Measurements from ENCODE around the gene COG4.

COG4 gene

GRCh38 chr16:70472786-70473433 lies 50.4 kb downstream of the COG4 start:
- TF ChIP-seq POLR2AphosphoS5 (IDR thresholded peaks at IDR 0.05; ENCODE audit: borderline replicate concordance, low read depth, low read length), result no peak
- TF ChIP-seq EZH2 (IDR thresholded peaks at IDR 0.05), result no peak
- TF ChIP-seq FOXP2 (optimal IDR thresholded peaks at IDR 0.05; ENCODE audit: control extremely low read depth, extremely low read length, insufficient read depth), result no peak
- no peak for DNase-seq (ENCODE audit: low read depth, low spot score)
- Histone ChIP-seq H3K9me3 (ENCODE audit: low read depth, low read length) (no peaks in the 10 kb centered on the region), H3K4me3 (no peak overlapping the region), H3K27ac (no peak overlapping the region), H3K9ac (ENCODE audit: insufficient read length) (no peak overlapping the region), H3K36me3 (ENCODE audit: insufficient read depth, low read length) (no peaks in the 10 kb centered on the region)

GRCh38 chr16:70470927-70471341 lies 52.4 kb downstream of the COG4 start:
- H3K9ac ChIP-seq (ENCODE audit: insufficient read length), result no peak overlapping the region

GRCh38 chr16:70470141-70470926 lies 53.0 kb downstream of the COG4 start:
- Histone ChIP-seq H3K27ac (no peak overlapping the region), H3K36me3 (ENCODE audit: insufficient read depth, low read length) (no peaks in the 10 kb centered on the region), H3K9me3 (ENCODE audit: low read depth, low read length) (no peaks in the 10 kb centered on the region), H3K4me3 (no peak overlapping the region), H3K9ac (ENCODE audit: insufficient read length) (no peak overlapping the region)
- no peak for DNase-seq (ENCODE audit: low read depth, low spot score)
- TF ChIP-seq EZH2 (IDR thresholded peaks at IDR 0.05) (no peak), POLR2AphosphoS5 (IDR thresholded peaks at IDR 0.05; ENCODE audit: borderline replicate concordance, low read depth, low read length) (no peak), FOXP2 (optimal IDR thresholded peaks at IDR 0.05; ENCODE audit: control extremely low read depth, extremely low read length, insufficient read depth) (no peak)

More at GRCh38 chr16:70470927-70471341, 52.4 kb downstream of the COG4 start:
- DNase-seq (ENCODE audit: low read depth, low spot score), result no peak
- no peak overlapping the region for H3K4me3 ChIP-seq
- H3K9me3 ChIP-seq (ENCODE audit: low read depth, low read length), result no peaks in the 10 kb centered on the region
- no peak overlapping the region for H3K27ac ChIP-seq
- TF ChIP-seq POLR2AphosphoS5 (IDR thresholded peaks at IDR 0.05; ENCODE audit: borderline replicate concordance, low read depth, low read length) (no peak), FOXP2 (optimal IDR thresholded peaks at IDR 0.05; ENCODE audit: control extremely low read depth, extremely low read length, insufficient read depth) (no peak)
- no peaks in the 10 kb centered on the region for H3K36me3 ChIP-seq (ENCODE audit: insufficient read depth, low read length)

- Histone ChIP-seq H3K27ac (no peak overlapping the region), H3K9me3 (ENCODE audit: low read depth, low read length) (no peaks in the 10 kb centered on the region), H3K9ac (ENCODE audit: insufficient read length) (no peak overlapping the region), H3K36me3 (ENCODE audit: insufficient read depth, low read length) (no peaks in the 10 kb centered on the region), H3K4me3 (no peak overlapping the region)
- TF ChIP-seq POLR2AphosphoS5 (IDR thresholded peaks at IDR 0.05; ENCODE audit: borderline replicate concordance, low read depth, low read length), result no peak
- TF ChIP-seq FOXP2 (optimal IDR thresholded peaks at IDR 0.05; ENCODE audit: control extremely low read depth, extremely low read length, insufficient read depth), result no peak
- TF ChIP-seq EZH2 (IDR thresholded peaks at IDR 0.05), result no peak
- DNase-seq (ENCODE audit: low read depth, low spot score), result no peak
Observed at GRCh38 chr16:70468776-70469525, 54.4 kb downstream of the COG4 start.

GRCh38 chr16:70467608-70468007 lies 55.7 kb downstream of the COG4 start:
- TF ChIP-seq EZH2 (IDR thresholded peaks at IDR 0.05), result no peak
- no peak for TF ChIP-seq FOXP2 (optimal IDR thresholded peaks at IDR 0.05; ENCODE audit: control extremely low read depth, extremely low read length, insufficient read depth)
- TF ChIP-seq POLR2AphosphoS5 (IDR thresholded peaks at IDR 0.05; ENCODE audit: borderline replicate concordance, low read depth, low read length), result no peak
- Histone ChIP-seq H3K36me3 (ENCODE audit: insufficient read depth, low read length) (no peaks in the 10 kb centered on the region), H3K9ac (ENCODE audit: insufficient read length) (no peak overlapping the region), H3K9me3 (ENCODE audit: low read depth, low read length) (no peaks in the 10 kb centered on the region), H3K27ac (no peak overlapping the region), H3K4me3 (no peak overlapping the region)
- DNase-seq (ENCODE audit: low read depth, low spot score), result no peak

- DNase-seq (ENCODE audit: low read depth, low spot score), result no peak
- H3K27ac ChIP-seq, result no peak overlapping the region
- no peak overlapping the region for H3K4me3 ChIP-seq
- H3K9ac ChIP-seq (ENCODE audit: insufficient read length), result no peak overlapping the region
- TF ChIP-seq POLR2AphosphoS5 (IDR thresholded peaks at IDR 0.05; ENCODE audit: borderline replicate concordance, low read depth, low read length) (no peak), EZH2 (IDR thresholded peaks at IDR 0.05) (no peak), FOXP2 (optimal IDR thresholded peaks at IDR 0.05; ENCODE audit: control extremely low read depth, extremely low read length, insufficient read depth) (no peak)
- H3K9me3 ChIP-seq (ENCODE audit: low read depth, low read length), result no peaks in the 10 kb centered on the region
- no peaks in the 10 kb centered on the region for H3K36me3 ChIP-seq (ENCODE audit: insufficient read depth, low read length)
Observed at GRCh38 chr16:70467113-70467512, 56.2 kb downstream of the COG4 start.

- no peak overlapping the region for H3K27ac ChIP-seq
- no peak for DNase-seq (ENCODE audit: low read depth, low spot score)
- H3K36me3 ChIP-seq (ENCODE audit: insufficient read depth, low read length), result no peaks in the 10 kb centered on the region
- no peak overlapping the region for H3K4me3 ChIP-seq
- H3K9ac ChIP-seq (ENCODE audit: insufficient read length), result no peak overlapping the region
- TF ChIP-seq POLR2AphosphoS5 (IDR thresholded peaks at IDR 0.05; ENCODE audit: borderline replicate concordance, low read depth, low read length) (no peak), FOXP2 (optimal IDR thresholded peaks at IDR 0.05; ENCODE audit: control extremely low read depth, extremely low read length, insufficient read depth) (no peak), EZH2 (IDR thresholded peaks at IDR 0.05) (no peak)
- H3K9me3 ChIP-seq (ENCODE audit: low read depth, low read length), result no peaks in the 10 kb centered on the region
Observed at GRCh38 chr16:70466805-70467076, 56.6 kb downstream of the COG4 start.

Measured in SK-N-MC (cell line).